A673 (cell line): Measurements from ENCODE around the gene RAP1GAP2. TPM values are rescaled to one million over a fixed set of nuclear protein-coding genes. Genes with fewer than 3 reads are reported as not detected.

Experiments used
- BruUV-seq: library from RNA; stranded (reverse); fragments of 400-500 nt; replicated peaks from 2 replicates; lab custom pipeline; 2021; lab: Mats Ljungman, UMichigan
- CTCF ChIA-PET: fragments of 300-600 bp; sonication (Branson Sonifier 250); formaldehyde crosslinking; loops from one replicate; lab custom pipeline; 2022; ENCODE audit warnings: antibody characterized with exemption; lab: Charles Lee
- POLR2A ChIA-PET: fragments of 300-600 bp; sonication (Branson Sonifier 250); formaldehyde crosslinking; loops from one replicate; lab custom pipeline; 2022; ENCODE audit warnings: antibody characterized with exemption; ENCODE audit not compliant: low non-redundant PET; lab: Charles Lee
- DNase-seq: peaks from one replicate; pipeline ENCODE4 v3.0.0-alpha.2; 2015; ENCODE audit warnings: low spot score
- H3K27ac ChIP-seq: fragments of 200-600 bp; sonication (generic); 2 replicates; pipeline ENCODE4 v1.5.1; 2016; ENCODE audit warnings: mixed run types, low read depth, mild to moderate bottlenecking, mixed read lengths, antibody characterized with exemption, low read length; ENCODE audit not compliant: poor library complexity, severe bottlenecking
- H3K27me3 ChIP-seq: fragments of 200-600 bp; sonication (generic); replicated peaks from 2 replicates; pipeline ENCODE4 v1.6.1; 2017; ENCODE audit warnings: mixed run types, low read depth, mild to moderate bottlenecking, mixed read lengths, antibody characterized with exemption, low read length; ENCODE audit not compliant: insufficient read depth, poor library complexity
- H3K36me3 ChIP-seq: fragments of 200-600 bp; sonication (generic); 2 replicates; pipeline ENCODE4 v1.6.1; 2016; ENCODE audit warnings: mixed run types, mild to moderate bottlenecking, mixed read lengths, antibody characterized with exemption, low read length; ENCODE audit not compliant: insufficient read depth, poor library complexity, severe bottlenecking
- H3K4me1 ChIP-seq: fragments of 200-600 bp; sonication (generic); 2 replicates; pipeline ENCODE4 v1.6.1; 2017; ENCODE audit warnings: mixed run types, mild to moderate bottlenecking, mixed read lengths, antibody characterized with exemption, low read length; ENCODE audit not compliant: insufficient read depth, poor library complexity, severe bottlenecking
- H3K4me3 ChIP-seq: fragments of 200-600 bp; sonication (generic); 2 replicates; pipeline ENCODE4 v1.5.1; 2016; ENCODE audit warnings: low read depth, mixed run types, mild to moderate bottlenecking, mixed read lengths, low read length; ENCODE audit not compliant: poor library complexity, severe bottlenecking
- H3K9me3 ChIP-seq: fragments of 200-600 bp; sonication (generic); 2 replicates; pipeline ENCODE4 v1.6.1; 2016; ENCODE audit warnings: mixed run types, low read depth, mild to moderate bottlenecking, mixed read lengths, antibody characterized with exemption, low read length; ENCODE audit not compliant: poor library complexity, severe bottlenecking
- EZH2 ChIP-seq: fragments of 200-600 bp; sonication (generic); IDR thresholded peaks from 2 replicates; pipeline ENCODE4 v1.6.1; 2017; ENCODE audit warnings: borderline replicate concordance, low read depth, mild to moderate bottlenecking, mixed read lengths, antibody characterized with exemption, low read length; ENCODE audit not compliant: poor library complexity, severe bottlenecking
- intact Hi-C: fragments of 100-400 bp; cut with micrococcal nuclease; formaldehyde crosslinking; loops from one replicate; pipeline ENCODE4 v1.10.0; 2022; ENCODE audit not compliant: unreplicated experiment
- total RNA-seq: library from RNA; stranded (reverse); gene quantifications from 2 replicates; pipeline ENCODE4 v1.2.3, GENCODE V29; 2021
- TF ChIP-seq, protein P1 (sequence below): fragments of 300-800, 200-600 bp; sonication (generic); conservative IDR thresholded peaks from 2 replicates; pipeline ENCODE4 v1.5.1; 2017; ENCODE audit warnings: low read depth, mild to moderate bottlenecking, antibody characterized with exemption, low read length, moderate library complexity, mixed read lengths

Gene RAP1GAP2
- total RNA-seq, 1 experiment from 2014 or later: 0.06 TPM

DNA sequence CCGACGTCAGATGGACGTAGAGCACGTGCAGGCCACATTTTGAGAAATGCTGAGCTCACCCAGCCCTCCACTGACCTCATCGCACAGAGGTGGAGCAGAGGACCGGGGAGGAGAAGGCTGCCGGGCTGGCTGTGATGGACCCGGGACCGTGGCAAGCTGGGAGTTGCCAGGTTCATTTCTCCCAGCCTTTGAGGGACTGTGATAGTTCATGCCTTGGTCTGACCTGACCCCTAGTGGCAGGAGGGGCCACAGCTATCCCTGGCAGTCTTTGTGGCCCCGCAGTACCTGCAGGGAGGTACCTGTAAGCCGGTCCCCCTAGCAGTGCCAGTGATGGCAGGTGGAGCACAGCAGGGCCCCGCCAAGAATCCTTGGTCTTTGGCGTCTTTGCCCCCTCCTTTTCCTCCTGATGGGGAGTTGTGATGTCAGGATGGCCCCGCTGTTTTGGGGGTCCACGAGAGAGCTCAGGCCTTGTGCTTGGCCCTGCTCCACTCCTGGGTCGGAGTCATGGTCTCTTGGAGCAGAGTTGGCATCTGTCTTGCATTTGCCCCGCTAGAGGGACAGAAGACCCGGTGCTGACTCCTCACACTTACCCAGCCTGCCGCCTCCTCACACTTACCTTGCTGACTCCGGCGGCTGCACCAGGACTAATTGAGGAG is 216.8 kb downstream of the RAP1GAP2 start:
- no peaks in the 10 kb centered on the region for H3K9me3 ChIP-seq
- no peaks in the 10 kb centered on the region for H3K27me3 ChIP-seq
- no peaks in the 10 kb centered on the region for H3K36me3 ChIP-seq
- CTCF ChIA-PET: interaction anchor here (0.6 to 1.8 kb wide), 3 partner anchors 81 to 227 kb away, joined by 4 to 10 read pairs (median 6); no protein-coding TSS in a partner anchor
- intact Hi-C loops: loop anchor here (1.0 to 5.0 kb wide), 2 partner anchors 166 to 185 kb away; no protein-coding TSS in a partner anchor
- peak; percentile 35 for DNase-seq
- POLR2A ChIA-PET: no interaction called here
- no TSS peak for BruUV-seq
- TF ChIP-seq, protein P1, sequence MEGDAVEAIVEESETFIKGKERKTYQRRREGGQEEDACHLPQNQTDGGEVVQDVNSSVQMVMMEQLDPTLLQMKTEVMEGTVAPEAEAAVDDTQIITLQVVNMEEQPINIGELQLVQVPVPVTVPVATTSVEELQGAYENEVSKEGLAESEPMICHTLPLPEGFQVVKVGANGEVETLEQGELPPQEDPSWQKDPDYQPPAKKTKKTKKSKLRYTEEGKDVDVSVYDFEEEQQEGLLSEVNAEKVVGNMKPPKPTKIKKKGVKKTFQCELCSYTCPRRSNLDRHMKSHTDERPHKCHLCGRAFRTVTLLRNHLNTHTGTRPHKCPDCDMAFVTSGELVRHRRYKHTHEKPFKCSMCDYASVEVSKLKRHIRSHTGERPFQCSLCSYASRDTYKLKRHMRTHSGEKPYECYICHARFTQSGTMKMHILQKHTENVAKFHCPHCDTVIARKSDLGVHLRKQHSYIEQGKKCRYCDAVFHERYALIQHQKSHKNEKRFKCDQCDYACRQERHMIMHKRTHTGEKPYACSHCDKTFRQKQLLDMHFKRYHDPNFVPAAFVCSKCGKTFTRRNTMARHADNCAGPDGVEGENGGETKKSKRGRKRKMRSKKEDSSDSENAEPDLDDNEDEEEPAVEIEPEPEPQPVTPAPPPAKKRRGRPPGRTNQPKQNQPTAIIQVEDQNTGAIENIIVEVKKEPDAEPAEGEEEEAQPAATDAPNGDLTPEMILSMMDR: peak; percentile 55
- TF ChIP-seq EZH2: no peak
- H3K27ac ChIP-seq: no peak overlapping the region
- H3K4me1 ChIP-seq: no peaks in the 10 kb centered on the region
- no peak overlapping the region for H3K4me3 ChIP-seq

DNA sequence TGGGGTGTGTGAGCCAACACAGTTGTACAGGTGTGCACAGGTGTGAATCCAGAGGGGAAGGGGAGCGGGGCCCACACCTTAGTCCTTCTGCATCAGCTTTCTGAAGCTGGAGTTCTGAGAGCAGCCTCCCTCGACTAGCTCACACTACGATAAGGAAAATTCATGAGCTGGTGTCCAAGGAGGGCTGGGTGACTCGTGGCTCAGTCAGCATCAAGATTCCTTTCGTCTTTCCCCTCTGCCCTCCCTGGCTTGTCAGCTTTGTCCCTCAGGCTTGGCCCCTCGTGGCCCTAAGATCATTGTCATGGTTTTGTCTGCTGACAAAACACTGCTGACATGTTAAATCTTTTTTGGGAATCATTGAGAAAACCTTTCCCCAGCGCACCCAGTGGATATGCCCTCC is 219.7 kb downstream of the RAP1GAP2 start:
- intact Hi-C loops: no loop called here
- POLR2A ChIA-PET: interaction anchor here (0.6 kb wide), 1 partner anchor 1678 kb away, joined by 3 read pairs; no protein-coding TSS in a partner anchor
- Histone ChIP-seq H3K27ac (no peak overlapping the region), H3K4me3 (no peak overlapping the region), H3K9me3 (no peaks in the 10 kb centered on the region), H3K4me1 (no peaks in the 10 kb centered on the region), H3K27me3 (no peaks in the 10 kb centered on the region), H3K36me3 (no peaks in the 10 kb centered on the region)
- DNase-seq: no peak
- BruUV-seq: no TSS peak
- CTCF ChIA-PET: no interaction called here
- TF ChIP-seq EZH2: no peak
- TF ChIP-seq, protein P1: no peak

- CTCF ChIA-PET: no interaction called here
- intact Hi-C loops: no loop called here
Observed at GRCh38 chr17:3017936-3018335, 221.7 kb downstream of the RAP1GAP2 start.

More at GRCh38 chr17:3017936-3018335, 221.7 kb downstream of the RAP1GAP2 start:
- POLR2A ChIA-PET: no interaction called here
- Histone ChIP-seq H3K27me3 (no peaks in the 10 kb centered on the region), H3K4me1 (no peaks in the 10 kb centered on the region), H3K4me3 (no peak overlapping the region), H3K9me3 (peaks cover 5% of the 10 kb centered on the region), H3K36me3 (no peaks in the 10 kb centered on the region), H3K27ac (no peak overlapping the region)
- no peak for TF ChIP-seq EZH2
- TF ChIP-seq, protein P1: no peak
- no peak for DNase-seq
- BruUV-seq: no TSS peak
